Upper lobe of right lung (tissue), 1 donor: ENCODE measurements around the gene PAN3. TPM values are rescaled to one million over a fixed set of nuclear protein-coding genes. Genes with fewer than 3 reads are reported as not detected.

Source experiments
- ATAC-seq: fragments of 200-7000 bp; cut with Tn5 transposase; one replicate; pipeline ENCODE4 v1.9.1; 2020; ENCODE audit warnings: mild to moderate bottlenecking, moderate library complexity
- DNase-seq: peaks from one replicate; pipeline ENCODE4 v3.0.0-alpha.2; 2020
- H3K27ac ChIP-seq: fragments of 200-600 bp; one replicate; pipeline ENCODE4 v1.8.0; 2022
- H3K27me3 ChIP-seq: fragments of 200-600 bp; one replicate; pipeline ENCODE4 v1.8.0; 2022; ENCODE audit warnings: mild to moderate bottlenecking
- H3K36me3 ChIP-seq: fragments of 200-600 bp; one replicate; pipeline ENCODE4 v1.8.0; 2022
- H3K4me1 ChIP-seq: fragments of 200-600 bp; one replicate; pipeline ENCODE4 v1.8.0; 2022
- H3K4me3 ChIP-seq: fragments of 200-600 bp; one replicate; pipeline ENCODE4 v1.8.0; 2022; ENCODE audit warnings: mild to moderate bottlenecking
- H3K9me3 ChIP-seq: fragments of 200-600 bp; one replicate; pipeline ENCODE4 v1.8.0; 2022
- intact Hi-C: fragments of 100-400 bp; cut with DNase I; formaldehyde crosslinking; loops from one replicate; pipeline ENCODE4 v1.11.0; 2022
- total RNA-seq: library from RNA; stranded (reverse); fragmentation: NEBNext Ultra II Directional; extraction: Animal tissue kit (Norgen Biotek cat#: 25700); gene quantifications from one replicate; pipeline ENCODE4 v1.2.1, GENCODE V29; 2021
- TF ChIP-seq, protein P1 (sequence below): fragments of 200-600 bp; IDR thresholded peaks from one replicate; pipeline ENCODE4 v1.8.0; 2022; ENCODE audit warnings: antibody characterized with exemption
- donor health status: DM: no; HTN: yes; CAD: no; lungs with severe emphysema.

The PAN3 gene
- total RNA-seq, 1 donor from 2014 or later, result 34.3 TPM

DNA sequence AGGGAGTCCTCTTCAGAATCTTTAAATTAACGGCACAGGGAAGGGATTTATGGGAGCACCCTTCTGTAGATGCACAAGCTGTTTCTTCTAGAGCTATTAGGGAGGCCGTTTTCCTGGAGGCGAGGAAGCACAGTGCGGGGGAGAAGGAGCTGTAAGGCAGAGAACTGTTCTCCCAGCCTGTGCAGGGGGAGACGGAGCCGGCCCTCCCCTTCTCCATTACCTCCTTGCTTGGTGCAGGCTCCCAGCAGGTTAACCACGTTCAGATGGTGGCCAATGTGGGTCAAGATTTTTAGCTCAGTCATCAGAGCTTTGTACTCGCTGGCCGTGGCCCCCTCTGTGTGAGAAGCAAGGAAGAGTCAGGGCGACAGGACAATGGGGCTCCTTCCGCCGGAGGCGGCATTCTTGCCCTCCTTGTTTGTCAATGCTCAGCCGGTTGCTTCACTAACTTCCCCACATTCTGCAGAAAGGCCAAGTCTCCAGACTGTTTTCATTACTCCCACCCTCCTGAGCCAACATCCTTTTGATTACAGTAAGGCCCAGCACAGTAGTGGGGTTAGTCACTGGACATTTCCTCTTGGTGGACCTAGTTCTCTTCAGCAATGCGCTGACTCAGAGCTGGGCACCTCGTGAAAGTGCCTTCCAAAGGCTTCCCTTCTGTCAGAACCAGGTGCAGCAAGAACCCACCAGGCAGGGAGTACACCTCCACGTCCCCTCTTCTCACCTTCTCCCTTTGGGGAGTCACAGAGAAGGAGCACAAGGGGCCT, 191.2 kb downstream of the PAN3 start:
- peak; percentile 94 for ATAC-seq

DNA sequence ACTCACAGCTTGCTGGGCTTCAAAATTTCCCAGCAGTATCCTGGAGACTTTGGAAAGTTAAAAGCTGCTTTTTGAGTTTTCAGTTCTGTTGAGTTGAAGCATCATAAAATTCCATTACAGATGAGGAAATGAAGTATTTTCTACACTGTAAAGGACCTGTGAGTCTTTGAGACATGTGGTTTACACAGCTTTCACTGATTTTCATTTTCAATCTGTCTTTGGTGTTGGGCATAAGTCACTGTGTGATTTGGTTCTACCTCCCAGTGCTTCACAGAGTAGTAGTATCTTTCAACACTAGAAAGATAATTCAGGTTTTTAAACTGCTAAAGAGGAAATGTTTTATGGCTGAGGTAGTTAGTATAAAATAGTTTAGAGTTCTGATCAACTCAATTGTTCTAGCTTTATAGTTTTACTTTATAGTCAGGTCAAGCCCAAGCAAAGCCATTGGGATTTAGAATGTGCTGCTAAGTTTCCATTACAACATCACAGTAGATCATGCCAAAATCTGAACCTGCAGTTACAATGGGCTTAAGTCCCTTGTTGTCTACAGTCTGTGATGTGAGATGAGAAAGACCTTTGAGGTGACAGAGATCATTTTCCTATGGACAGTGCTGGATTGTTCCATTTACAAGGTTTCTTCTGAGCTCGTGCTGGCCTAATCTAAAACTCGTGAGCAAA, 195.0 kb downstream of the PAN3 start:
- H3K9me3 ChIP-seq, result no peaks in the 10 kb centered on the region
- H3K4me3 ChIP-seq, result no peak overlapping the region
- H3K4me1 ChIP-seq, result peaks cover 22% of the 10 kb centered on the region
- no peaks in the 10 kb centered on the region for H3K27me3 ChIP-seq
- intact Hi-C loops, result no loop called here
- ATAC-seq (no peak), DNase-seq (no peak)
- TF ChIP-seq, protein P1, sequence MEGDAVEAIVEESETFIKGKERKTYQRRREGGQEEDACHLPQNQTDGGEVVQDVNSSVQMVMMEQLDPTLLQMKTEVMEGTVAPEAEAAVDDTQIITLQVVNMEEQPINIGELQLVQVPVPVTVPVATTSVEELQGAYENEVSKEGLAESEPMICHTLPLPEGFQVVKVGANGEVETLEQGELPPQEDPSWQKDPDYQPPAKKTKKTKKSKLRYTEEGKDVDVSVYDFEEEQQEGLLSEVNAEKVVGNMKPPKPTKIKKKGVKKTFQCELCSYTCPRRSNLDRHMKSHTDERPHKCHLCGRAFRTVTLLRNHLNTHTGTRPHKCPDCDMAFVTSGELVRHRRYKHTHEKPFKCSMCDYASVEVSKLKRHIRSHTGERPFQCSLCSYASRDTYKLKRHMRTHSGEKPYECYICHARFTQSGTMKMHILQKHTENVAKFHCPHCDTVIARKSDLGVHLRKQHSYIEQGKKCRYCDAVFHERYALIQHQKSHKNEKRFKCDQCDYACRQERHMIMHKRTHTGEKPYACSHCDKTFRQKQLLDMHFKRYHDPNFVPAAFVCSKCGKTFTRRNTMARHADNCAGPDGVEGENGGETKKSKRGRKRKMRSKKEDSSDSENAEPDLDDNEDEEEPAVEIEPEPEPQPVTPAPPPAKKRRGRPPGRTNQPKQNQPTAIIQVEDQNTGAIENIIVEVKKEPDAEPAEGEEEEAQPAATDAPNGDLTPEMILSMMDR, result no peak
- H3K36me3 ChIP-seq, result no peaks in the 10 kb centered on the region
- H3K27ac ChIP-seq, result no peak overlapping the region

More for the DNA sequence above, 191.2 kb downstream of the PAN3 start:
- TF ChIP-seq, protein P1, result no peak
- H3K4me3 ChIP-seq, result no peak overlapping the region
- intact Hi-C loops, result loop anchor here (10.0 kb wide), 2 partner anchors 165 to 305 kb away; partner anchors contain the start of gene FLT1
- H3K9me3 ChIP-seq, result no peaks in the 10 kb centered on the region
- no peak overlapping the region for H3K27ac ChIP-seq
- no peak for DNase-seq
- H3K27me3 ChIP-seq, result no peaks in the 10 kb centered on the region
- peaks cover 14% of the 10 kb centered on the region for H3K4me1 ChIP-seq
- H3K36me3 ChIP-seq, result no peaks in the 10 kb centered on the region

DNA sequence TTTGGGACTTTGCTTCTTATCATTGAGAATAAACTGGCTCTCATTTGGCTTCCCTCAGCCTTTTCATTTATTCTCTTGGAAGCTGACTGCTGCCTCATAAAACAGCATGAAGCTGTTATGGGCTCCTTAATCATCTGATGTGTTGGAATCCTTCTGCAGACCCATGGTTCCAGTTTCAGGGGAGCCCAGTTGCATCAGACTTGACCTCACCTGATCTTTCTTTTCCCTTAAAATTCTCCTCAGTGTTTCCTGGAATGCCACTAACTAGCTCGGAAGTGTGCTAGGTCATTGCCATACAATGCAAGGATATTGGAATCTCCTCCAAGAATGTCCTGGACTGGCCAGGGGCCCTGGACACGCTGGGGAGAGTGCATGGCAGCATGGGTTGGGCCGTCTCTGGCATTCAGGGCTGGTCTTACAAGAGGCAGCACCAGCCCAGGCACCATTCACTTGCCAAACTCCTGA, 197.9 kb downstream of the PAN3 start:
- peaks cover 8% of the 10 kb centered on the region for H3K4me1 ChIP-seq
- no peaks in the 10 kb centered on the region for H3K9me3 ChIP-seq
- TF ChIP-seq, protein P1, result no peak
- no peaks in the 10 kb centered on the region for H3K36me3 ChIP-seq
- no peak overlapping the region for H3K27ac ChIP-seq
- intact Hi-C loops, result no loop called here
- no peaks in the 10 kb centered on the region for H3K27me3 ChIP-seq
- no peak for ATAC-seq
- DNase-seq, result no peak
- no peak overlapping the region for H3K4me3 ChIP-seq

DNA sequence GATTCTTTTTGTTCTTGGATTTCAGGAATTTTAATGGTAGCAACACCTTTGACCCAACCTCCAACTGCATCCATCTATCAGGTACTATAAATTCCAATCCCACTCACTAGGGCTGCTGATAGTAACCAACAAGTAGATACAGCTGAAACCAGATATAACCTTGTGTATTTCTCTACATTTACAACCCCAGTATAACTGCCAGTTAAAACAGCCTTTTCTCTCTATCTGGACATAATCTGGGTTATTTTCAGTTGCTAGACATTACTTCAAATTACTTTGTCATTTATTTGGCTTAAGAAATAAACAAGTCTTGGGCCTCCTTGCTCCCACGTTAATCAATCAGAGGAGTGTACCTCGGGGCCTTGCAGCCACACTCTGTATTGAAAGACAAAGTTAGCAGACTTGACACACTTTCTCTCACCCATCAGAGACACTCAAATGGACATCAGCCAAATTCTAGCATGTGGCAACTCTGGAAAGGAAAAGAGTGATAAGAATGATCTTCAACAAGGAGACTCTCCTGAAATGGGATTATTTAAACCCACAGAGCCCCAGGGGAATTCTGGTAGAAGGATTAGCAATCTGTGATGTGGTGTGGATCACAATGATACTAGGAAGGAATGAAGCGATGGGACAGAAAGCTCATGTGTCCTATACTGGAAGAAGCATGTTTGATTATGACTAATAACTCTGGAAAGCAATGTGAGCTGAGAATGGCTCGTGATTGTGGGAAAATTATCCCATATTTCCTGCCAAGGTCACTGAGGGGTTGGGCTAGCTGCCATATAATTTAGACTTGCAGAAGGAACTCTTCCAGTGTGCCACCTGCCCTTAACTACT, 199.0 kb downstream of the PAN3 start:
- Histone ChIP-seq H3K27ac (no peak overlapping the region), H3K4me1 (peaks cover 8% of the 10 kb centered on the region), H3K4me3 (no peak overlapping the region), H3K27me3 (no peaks in the 10 kb centered on the region), H3K36me3 (no peaks in the 10 kb centered on the region), H3K9me3 (no peaks in the 10 kb centered on the region)
- TF ChIP-seq, protein P1, result no peak
- no peak for ATAC-seq
- intact Hi-C loops, result no loop called here
- no peak for DNase-seq

DNA sequence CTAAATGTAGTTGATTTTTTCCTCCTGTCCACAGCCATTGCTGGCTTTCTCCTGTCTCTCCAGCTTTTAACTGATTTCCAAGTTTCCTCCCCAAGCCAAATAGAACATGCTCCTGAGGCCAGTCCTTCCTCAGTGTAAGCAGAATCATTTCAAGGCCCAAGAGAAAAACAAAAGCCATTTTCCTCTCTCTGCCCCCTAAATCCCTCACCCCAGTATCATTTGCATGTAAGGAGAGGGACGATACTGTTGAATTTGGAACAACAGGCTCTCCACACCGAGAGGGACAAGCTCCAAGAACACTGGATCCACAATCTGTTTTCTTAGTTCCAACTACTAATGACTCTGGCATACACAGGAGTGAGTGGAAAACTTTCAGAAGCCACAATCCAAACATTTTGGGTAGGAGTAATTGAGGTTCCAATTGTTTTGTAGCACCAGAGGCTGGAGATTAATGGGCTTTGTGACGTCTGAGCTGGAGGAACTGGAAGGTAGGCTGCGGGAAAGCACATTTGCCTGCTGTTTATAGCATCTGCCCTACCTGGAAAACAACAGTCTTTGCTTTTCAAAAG, 199.7 kb downstream of the PAN3 start:
- TF ChIP-seq, protein P1, result no peak
- no peak for ATAC-seq

More for the DNA sequence above, 199.7 kb downstream of the PAN3 start:
- Histone ChIP-seq H3K4me3 (no peak overlapping the region), H3K36me3 (no peaks in the 10 kb centered on the region), H3K4me1 (peaks cover 8% of the 10 kb centered on the region), H3K9me3 (no peaks in the 10 kb centered on the region), H3K27ac (no peak overlapping the region), H3K27me3 (no peaks in the 10 kb centered on the region)
- no peak for DNase-seq
- intact Hi-C loops, result no loop called here
